B cell (primary cell): ENCODE measurements around the gene LRIG1.

Source experiments
- EZH2 ChIP-seq: IDR thresholded peaks from 2 replicates; pipeline ENCODE4 v1.6.1; 2012; ENCODE audit warnings: borderline replicate concordance, low read depth, mild to moderate bottlenecking, moderate library complexity, low read length; ENCODE audit not compliant: insufficient read depth, poor library complexity, severe bottlenecking
- TF ChIP-seq, protein P1 (sequence below): fragments of 200-600 bp; IDR thresholded peaks from one replicate; pipeline ENCODE4 v1.8.0; 2022; ENCODE audit warnings: antibody characterized with exemption, mild to moderate bottlenecking

DNA sequence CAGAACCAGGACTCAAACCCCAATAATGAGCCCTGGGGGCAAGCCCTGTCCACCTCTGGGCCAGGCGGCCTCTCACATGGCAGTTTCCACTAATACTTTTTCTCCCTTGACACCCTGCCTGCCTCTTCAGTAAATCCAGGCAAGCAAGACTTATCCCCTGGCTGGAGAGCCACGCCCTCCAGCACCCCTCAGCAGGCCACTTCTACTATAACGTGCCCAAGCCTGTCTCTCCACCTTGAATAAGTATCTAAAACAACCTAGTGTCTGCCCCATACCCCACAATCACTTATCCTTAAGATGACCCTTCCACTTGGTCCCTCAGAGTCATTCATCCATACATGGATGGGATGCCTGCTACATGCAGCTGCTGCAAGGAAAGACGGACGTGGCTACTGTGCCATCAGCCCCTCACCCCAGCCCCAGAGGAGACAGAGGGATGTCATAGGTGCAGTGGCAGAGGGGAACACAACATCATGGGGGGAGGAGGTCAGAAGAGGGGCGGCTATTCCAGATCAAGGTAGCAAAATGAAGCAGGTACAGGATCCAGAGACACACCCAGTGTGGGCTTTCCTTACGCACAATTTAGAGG lies 63.4 kb downstream of the LRIG1 start:
- TF ChIP-seq, protein P1, sequence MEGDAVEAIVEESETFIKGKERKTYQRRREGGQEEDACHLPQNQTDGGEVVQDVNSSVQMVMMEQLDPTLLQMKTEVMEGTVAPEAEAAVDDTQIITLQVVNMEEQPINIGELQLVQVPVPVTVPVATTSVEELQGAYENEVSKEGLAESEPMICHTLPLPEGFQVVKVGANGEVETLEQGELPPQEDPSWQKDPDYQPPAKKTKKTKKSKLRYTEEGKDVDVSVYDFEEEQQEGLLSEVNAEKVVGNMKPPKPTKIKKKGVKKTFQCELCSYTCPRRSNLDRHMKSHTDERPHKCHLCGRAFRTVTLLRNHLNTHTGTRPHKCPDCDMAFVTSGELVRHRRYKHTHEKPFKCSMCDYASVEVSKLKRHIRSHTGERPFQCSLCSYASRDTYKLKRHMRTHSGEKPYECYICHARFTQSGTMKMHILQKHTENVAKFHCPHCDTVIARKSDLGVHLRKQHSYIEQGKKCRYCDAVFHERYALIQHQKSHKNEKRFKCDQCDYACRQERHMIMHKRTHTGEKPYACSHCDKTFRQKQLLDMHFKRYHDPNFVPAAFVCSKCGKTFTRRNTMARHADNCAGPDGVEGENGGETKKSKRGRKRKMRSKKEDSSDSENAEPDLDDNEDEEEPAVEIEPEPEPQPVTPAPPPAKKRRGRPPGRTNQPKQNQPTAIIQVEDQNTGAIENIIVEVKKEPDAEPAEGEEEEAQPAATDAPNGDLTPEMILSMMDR = no peak
- no peak for TF ChIP-seq EZH2
